ENCODE results near the gene HIF1AN. TPM values are rescaled to one million over a fixed set of nuclear protein-coding genes. Genes with fewer than 3 reads are reported as not detected.
"Not testable (repeated sequence)": the region's sequence is repeated elsewhere in the genome, so short reads cannot be mapped to it uniquely, and the experiment has no call there.

HIF1AN gene
- total RNA-seq, 1 experiment from 2014 or later = 49.9 TPM

DNA sequence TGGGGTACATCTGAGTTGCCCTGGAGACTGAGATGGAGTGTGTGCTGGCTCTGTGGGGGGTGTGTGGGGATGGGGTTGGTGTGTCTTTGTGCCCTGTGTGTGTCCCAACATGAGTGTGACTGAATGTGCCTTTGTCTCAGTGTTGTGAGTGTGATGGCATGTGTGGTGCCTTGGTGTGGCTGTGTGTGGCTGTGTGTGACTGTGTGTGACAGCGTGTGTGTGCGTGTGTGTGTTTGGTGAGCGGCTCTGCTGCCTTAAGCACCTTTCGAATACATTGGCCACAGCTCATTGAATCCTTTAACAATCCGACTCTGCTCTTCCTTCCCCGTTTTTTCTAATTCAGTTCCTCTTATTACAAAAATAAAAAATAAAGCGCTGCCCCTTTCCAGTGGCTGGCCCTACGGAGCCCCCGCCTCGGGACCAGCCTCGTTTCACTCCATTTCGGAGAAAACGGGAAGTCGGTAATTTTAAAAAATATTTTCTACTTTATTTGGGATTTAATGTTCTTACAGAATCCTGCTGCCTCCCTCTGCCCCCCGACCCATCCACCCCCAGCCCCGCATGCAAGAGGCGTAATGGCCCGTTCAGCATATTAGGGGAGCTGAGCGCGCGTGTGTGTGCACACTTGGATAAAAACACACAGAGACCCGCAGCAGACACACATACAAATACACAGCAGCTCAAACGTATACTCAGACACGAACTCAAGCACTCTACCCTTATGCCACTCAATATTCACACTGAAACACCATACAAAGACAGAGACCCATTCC, 35.5 kb downstream of the HIF1AN start (continued):
- TF ChIP-seq, protein P1, sequence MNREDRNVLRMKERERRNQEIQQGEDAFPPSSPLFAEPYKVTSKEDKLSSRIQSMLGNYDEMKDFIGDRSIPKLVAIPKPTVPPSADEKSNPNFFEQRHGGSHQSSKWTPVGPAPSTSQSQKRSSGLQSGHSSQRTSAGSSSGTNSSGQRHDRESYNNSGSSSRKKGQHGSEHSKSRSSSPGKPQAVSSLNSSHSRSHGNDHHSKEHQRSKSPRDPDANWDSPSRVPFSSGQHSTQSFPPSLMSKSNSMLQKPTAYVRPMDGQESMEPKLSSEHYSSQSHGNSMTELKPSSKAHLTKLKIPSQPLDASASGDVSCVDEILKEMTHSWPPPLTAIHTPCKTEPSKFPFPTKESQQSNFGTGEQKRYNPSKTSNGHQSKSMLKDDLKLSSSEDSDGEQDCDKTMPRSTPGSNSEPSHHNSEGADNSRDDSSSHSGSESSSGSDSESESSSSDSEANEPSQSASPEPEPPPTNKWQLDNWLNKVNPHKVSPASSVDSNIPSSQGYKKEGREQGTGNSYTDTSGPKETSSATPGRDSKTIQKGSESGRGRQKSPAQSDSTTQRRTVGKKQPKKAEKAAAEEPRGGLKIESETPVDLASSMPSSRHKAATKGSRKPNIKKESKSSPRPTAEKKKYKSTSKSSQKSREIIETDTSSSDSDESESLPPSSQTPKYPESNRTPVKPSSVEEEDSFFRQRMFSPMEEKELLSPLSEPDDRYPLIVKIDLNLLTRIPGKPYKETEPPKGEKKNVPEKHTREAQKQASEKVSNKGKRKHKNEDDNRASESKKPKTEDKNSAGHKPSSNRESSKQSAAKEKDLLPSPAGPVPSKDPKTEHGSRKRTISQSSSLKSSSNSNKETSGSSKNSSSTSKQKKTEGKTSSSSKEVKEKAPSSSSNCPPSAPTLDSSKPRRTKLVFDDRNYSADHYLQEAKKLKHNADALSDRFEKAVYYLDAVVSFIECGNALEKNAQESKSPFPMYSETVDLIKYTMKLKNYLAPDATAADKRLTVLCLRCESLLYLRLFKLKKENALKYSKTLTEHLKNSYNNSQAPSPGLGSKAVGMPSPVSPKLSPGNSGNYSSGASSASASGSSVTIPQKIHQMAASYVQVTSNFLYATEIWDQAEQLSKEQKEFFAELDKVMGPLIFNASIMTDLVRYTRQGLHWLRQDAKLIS (CRISPR knock-in tag; IDR thresholded peaks at IDR 0.05; ENCODE audit: borderline replicate concordance) = no peak
- TF ChIP-seq, protein P2, sequence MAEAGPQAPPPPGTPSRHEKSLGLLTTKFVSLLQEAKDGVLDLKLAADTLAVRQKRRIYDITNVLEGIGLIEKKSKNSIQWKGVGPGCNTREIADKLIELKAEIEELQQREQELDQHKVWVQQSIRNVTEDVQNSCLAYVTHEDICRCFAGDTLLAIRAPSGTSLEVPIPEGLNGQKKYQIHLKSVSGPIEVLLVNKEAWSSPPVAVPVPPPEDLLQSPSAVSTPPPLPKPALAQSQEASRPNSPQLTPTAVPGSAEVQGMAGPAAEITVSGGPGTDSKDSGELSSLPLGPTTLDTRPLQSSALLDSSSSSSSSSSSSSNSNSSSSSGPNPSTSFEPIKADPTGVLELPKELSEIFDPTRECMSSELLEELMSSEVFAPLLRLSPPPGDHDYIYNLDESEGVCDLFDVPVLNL (CRISPR knock-in tag; IDR thresholded peaks at IDR 0.05; ENCODE audit: borderline replicate concordance, low read depth) = no peak

- DNase-seq (ENCODE audit: low spot score); H3K36me3 Mint-ChIP-seq; H3K4me1 Mint-ChIP-seq; H3K27ac Mint-ChIP-seq; H3K4me3 Mint-ChIP-seq; ATAC-seq; H3K9me3 Mint-ChIP-seq: not testable (repeated sequence)
- peaks cover 21% of the 10 kb centered on the region for H3K27me3 Mint-ChIP-seq (ENCODE audit: low read depth)
- ChIA-PET POLR2A (interaction anchor here (0.7 kb wide), 1 partner anchor 234 kb away, joined by 3 read pairs; no protein-coding TSS in a partner anchor), CTCF (interaction anchor here (0.8 to 1.0 kb wide), 2 partner anchors 10 to 13 kb away, joined by 3 read pairs; no protein-coding TSS in a partner anchor)
These were observed 39.4 kb downstream of the HIF1AN start for GRCh38 chr10:100575146-100575545.

DNA sequence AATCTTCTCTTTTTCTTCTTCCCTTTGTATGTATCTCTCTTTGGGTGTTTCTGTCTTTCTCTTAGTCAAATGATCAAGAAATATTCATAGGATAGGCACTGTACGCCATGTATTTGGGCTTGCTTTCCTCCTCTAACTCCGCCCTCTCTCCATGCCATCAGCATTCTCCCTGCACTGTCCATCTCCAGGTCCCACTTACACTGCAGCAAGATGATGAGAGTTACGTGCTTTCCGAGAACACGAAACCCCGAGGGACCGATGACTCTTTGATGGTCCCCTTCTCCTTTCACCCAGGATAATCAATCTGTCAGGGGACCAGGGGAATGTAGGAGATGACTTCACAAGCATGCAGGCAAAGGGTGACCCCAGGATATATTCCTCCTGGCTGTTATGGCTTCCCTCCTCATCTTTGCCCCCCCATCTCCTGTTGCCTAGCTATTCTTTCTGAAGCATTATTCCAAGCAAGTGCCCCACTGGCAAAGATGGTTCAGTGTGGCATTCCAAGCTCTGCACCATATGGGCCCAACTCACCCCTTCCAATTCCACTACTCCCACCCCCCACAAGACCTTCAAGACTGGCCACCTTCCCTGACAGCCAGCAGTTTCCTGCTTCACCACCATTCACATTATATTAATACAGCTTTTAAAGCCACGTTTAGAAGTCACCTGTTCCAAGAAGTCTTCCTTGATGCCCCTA, 40.0 kb downstream of the HIF1AN start:
- no peak overlapping the region for H3K4me3 Mint-ChIP-seq
- DNase-seq (ENCODE audit: low spot score) (no peak), ATAC-seq (no peak)
- no peak for TF ChIP-seq ZNF232 (CRISPR knock-in tag; IDR thresholded peaks at IDR 0.05)
- CTCF ChIA-PET = interaction anchor here (0.8 to 1.0 kb wide), 2 partner anchors 9 to 13 kb away, joined by 3 read pairs; no protein-coding TSS in a partner anchor
- peaks cover 22% of the 10 kb centered on the region for H3K27me3 Mint-ChIP-seq (ENCODE audit: low read depth)
- H3K36me3 Mint-ChIP-seq = no peaks in the 10 kb centered on the region
- no peaks in the 10 kb centered on the region for H3K9me3 Mint-ChIP-seq
- POLR2A ChIA-PET = interaction anchor here (0.7 kb wide), 1 partner anchor 234 kb away, joined by 3 read pairs; no protein-coding TSS in a partner anchor
- H3K27ac Mint-ChIP-seq = no peak overlapping the region
- H3K4me1 Mint-ChIP-seq = no peaks in the 10 kb centered on the region

DNA sequence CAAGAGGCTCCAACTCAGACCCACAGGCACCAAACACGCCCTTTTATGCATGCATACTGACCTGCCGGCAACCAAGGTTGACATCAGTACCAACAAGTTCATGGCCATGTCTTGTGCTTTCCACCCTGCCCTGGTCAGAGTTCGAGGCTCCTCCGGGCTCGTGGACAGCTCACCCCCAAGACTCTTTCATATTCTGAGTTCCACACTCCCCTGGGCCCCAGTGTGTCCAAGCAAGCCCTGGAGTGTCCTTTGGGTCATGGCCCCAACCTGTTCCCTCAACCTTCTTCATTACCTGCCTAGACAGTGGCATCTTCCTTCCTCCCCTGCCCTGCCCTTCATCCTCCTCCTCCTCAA, 40.5 kb downstream of the HIF1AN start:
- POLR2A ChIA-PET = no interaction called here
- Mint-ChIP-seq H3K27me3 (ENCODE audit: low read depth) (peaks cover 27% of the 10 kb centered on the region), H3K27ac (no peak overlapping the region), H3K4me1 (no peaks in the 10 kb centered on the region), H3K36me3 (no peaks in the 10 kb centered on the region), H3K4me3 (no peak overlapping the region), H3K9me3 (no peaks in the 10 kb centered on the region)
- no peak for DNase-seq (ENCODE audit: low spot score)
- CTCF ChIA-PET = interaction anchor here (0.8 to 1.0 kb wide), 2 partner anchors 9 to 14 kb away, joined by 3 read pairs; no protein-coding TSS in a partner anchor
- no peak for ATAC-seq
- TF ChIP-seq, protein P3, sequence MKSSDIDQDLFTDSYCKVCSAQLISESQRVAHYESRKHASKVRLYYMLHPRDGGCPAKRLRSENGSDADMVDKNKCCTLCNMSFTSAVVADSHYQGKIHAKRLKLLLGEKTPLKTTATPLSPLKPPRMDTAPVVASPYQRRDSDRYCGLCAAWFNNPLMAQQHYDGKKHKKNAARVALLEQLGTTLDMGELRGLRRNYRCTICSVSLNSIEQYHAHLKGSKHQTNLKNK (CRISPR knock-in tag; IDR thresholded peaks at IDR 0.05) = no peak
- TF ChIP-seq JAZF1 (CRISPR knock-in tag; IDR thresholded peaks at IDR 0.05) = no peak
- TF ChIP-seq ESRRA (CRISPR knock-in tag; IDR thresholded peaks at IDR 0.05; ENCODE audit: borderline replicate concordance) = no peak
- no peak for TF ChIP-seq NFE2L1 (CRISPR knock-in tag; IDR thresholded peaks at IDR 0.05)
- TF ChIP-seq STAT6 (CRISPR knock-in tag; conservative IDR thresholded peaks at IDR 0.05; ENCODE audit: low read depth) = no peak
- TF ChIP-seq SMAD3 (CRISPR knock-in tag; IDR thresholded peaks at IDR 0.05; ENCODE audit: borderline replicate concordance) = no peak
- no peak for TF ChIP-seq ZNF138 (CRISPR knock-in tag; conservative IDR thresholded peaks at IDR 0.05)
- TF ChIP-seq, protein P4, sequence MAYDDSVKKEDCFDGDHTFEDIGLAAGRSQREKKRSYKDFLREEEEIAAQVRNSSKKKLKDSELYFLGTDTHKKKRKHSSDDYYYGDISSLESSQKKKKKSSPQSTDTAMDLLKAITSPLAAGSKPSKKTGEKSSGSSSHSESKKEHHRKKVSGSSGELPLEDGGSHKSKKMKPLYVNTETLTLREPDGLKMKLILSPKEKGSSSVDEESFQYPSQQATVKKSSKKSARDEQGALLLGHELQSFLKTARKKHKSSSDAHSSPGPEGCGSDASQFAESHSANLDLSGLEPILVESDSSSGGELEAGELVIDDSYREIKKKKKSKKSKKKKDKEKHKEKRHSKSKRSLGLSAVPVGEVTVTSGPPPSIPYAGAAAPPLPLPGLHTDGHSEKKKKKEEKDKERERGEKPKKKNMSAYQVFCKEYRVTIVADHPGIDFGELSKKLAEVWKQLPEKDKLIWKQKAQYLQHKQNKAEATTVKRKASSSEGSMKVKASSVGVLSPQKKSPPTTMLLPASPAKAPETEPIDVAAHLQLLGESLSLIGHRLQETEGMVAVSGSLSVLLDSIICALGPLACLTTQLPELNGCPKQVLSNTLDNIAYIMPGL (CRISPR knock-in tag; IDR thresholded peaks at IDR 0.05) = no peak
- no peak for TF ChIP-seq ATF2 (CRISPR knock-in tag; IDR thresholded peaks at IDR 0.05; ENCODE audit: borderline replicate concordance, low read depth)
- TF ChIP-seq EMX1 (CRISPR knock-in tag; IDR thresholded peaks at IDR 0.05) = no peak
- no peak for TF ChIP-seq GTF2I (CRISPR knock-in tag; conservative IDR thresholded peaks at IDR 0.05)
- TF ChIP-seq IRF1 (CRISPR knock-in tag; IDR thresholded peaks at IDR 0.05) = no peak
